HG02970 (cell line): ENCODE measurements around the gene ARHGAP26.
"Not testable (repeated sequence)": the region's sequence is repeated elsewhere in the genome, so short reads cannot be mapped to it uniquely, and the experiment has no call there.

Source experiments
- ATAC-seq: cut with Tn5 transposase; IDR thresholded peaks from one replicate; pipeline ENCODE4 v1.9.1; 2021; ENCODE audit warnings: mild to moderate bottlenecking, moderate library complexity, moderate number of reproducible peaks; ENCODE audit not compliant: unreplicated experiment, low FRiP score

ARHGAP26 gene

DNA sequence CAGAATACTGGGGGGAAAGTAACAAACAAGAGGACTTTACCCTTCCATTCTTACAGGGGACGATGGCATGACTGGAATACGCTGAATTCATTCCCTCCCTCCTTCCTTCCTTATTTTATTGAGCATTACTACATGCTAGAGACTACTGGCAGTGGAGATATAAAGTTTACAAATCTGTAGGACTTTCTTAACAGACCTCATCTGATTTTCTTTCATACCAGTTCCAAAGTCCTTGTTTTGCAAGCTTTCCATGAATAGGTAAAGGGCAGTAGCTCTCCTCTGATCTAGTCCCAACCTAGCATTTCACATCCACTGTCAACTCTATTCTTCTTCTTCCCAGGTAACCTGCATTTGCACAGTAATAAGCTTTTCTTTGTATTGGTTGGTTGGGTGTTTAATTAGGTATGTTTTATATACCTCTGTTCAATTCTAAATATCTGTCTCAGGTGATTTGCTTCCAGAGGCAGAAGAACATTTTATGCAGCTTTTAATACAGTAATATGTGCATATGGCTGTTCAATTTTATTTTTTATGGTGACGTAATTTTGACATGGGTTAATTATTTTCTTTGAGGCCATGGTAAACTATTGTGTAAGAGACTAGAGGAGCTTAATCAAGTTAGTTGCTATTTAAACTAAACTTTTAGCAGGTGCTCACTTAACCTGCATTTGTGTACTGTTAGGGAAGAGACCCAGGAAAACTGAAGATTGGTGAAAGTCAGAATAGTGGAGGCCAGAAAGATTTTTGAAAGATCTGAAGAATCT lies 150.9 kb downstream of the ARHGAP26 start:
- no peak for ATAC-seq

DNA sequence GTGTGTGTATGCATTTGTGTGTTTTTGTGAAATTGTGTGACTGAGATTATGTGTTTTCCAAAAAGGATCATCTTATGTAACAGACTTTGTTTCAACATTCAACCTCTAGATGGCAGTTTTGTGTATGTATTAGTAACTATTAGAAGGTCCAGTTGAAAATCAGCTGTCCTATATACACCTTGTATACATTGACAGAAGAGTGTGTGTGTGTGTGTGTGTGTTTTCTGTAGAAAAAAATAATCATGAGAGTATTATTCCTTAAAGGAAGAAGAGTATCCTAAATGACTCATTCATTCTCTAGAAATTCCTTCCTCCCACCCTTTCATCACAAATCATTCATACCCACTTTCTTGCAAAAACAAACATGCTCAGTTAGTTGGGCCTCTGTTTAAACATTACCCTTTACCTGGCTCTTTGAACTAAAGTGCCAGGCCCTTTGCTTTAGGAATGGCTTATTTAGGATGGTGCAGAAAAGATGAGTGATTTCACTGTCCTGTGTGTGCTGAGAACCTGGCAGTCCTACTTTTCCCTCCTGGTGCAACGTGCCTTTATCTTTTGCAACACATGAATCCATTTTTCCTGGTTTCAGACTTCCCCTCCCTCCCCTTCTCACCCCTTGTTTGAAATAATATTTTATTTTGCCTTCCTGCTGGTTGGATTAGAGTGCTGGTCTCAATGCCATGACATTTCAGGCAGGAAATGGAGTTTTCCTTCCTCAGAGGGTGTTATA lies 152.2 kb downstream of the ARHGAP26 start:
- ATAC-seq: no peak

DNA sequence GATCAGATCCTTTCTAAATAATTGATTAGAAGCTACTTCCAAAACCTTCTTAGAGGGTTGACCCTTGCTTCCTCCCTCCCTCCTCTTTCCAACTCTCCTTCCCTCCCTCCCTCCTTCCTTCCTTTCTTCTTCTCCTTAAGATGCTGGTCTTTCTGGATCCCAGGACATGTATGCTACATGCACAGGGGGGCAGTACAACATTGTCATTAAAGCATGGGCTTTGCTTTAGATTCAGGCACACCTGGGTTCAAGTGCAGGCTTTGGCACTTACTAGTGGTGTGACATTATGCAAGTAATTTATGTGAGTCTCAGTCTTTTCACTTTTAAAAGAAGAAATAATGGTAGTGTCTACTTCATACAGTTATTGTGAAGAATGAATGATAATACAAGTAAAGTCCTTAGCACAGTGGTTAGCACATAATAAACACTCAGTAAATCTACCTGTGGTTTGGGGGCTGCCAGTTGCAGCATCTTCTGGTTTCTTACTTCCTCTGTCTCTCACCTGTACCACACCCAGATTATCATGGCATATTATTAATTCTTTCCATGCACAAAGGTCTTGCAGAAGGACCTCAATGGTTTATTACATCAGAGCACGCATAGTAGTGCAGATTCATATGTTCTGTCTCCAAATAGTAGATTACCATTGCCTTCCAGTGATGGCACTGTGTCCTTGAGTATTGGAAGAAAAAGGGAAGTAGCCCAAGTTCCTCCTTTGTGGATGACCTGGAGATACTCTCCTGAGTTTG lies 154.1 kb downstream of the ARHGAP26 start:
- ATAC-seq: no peak

DNA sequence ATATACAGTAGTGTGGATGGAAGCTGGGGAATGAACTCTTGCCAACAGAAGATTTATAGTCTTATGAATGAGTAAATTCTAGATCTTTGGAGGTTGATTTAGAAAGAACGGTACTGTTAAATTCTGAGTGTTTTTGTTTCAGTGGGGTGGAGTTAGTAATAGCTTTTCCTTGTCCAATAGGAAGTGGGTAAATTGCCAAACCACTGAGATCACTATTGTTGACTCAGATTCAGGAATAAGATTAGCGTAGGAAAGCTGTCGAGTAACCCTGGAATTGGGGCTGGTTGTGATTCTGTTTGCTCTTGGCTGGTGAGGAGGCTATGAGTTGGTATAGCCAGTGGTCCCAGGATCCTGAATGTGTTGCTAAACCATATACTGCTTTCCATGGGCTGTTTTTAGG lies 155.6 kb downstream of the ARHGAP26 start:
- ATAC-seq: no peak

DNA sequence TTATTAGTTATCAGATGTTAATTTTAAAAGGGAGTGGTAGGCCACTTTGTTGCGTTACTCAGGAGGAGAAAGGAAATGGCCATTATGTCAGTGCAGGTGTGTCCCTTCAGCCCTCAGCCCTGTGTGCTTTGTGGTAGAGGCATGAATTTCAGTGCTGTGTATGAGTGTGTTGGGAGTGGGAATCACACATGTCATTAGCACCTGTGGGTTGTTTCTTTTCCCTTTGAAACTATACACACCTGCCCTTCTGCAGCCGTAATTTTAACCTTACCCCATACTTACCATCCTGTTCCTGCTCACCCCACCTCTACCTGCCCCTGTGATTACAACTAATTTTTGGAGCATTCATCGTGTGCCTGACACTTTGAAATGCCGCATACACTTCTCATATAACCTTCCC lies 156.4 kb downstream of the ARHGAP26 start:
- no peak for ATAC-seq

DNA sequence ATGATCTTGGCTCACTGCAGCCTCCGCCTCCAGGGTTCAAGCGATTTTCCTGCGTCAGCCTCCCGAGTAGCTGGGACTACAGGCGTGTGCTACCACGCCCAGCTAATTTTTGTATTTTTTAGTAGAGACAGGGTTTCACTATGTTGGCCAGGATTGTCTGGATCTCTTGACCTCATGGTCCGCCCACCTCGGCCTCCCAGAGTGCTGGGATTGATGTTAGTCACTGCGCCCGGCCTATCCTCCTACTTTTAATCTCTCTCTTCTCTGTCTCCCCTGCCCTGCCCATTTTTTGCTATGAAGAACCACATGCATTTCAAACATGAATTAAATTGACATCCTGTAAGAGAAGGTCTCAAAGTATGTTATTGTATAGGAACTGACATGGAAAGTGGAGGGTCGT lies 158.8 kb downstream of the ARHGAP26 start:
- not testable (repeated sequence) for ATAC-seq

DNA sequence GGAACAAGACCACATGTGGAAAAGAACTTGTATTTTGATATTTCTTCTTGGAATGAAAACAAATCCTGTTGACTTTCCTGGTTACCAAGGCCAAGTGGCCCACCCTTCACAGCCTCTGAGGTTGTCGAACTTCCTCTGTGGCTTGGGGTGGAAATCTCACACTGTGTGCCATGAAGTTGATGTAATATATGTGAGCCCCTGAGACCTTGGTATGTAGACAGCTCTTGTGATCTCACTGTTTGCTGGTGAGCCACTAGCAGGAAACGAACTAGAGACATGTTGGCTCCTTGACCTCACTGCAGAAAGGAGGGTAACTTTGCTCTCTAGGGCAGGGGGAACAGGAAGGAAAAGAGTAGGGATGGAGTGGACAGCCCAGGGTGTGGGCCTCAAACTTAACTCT lies 159.4 kb downstream of the ARHGAP26 start:
- no peak for ATAC-seq

DNA sequence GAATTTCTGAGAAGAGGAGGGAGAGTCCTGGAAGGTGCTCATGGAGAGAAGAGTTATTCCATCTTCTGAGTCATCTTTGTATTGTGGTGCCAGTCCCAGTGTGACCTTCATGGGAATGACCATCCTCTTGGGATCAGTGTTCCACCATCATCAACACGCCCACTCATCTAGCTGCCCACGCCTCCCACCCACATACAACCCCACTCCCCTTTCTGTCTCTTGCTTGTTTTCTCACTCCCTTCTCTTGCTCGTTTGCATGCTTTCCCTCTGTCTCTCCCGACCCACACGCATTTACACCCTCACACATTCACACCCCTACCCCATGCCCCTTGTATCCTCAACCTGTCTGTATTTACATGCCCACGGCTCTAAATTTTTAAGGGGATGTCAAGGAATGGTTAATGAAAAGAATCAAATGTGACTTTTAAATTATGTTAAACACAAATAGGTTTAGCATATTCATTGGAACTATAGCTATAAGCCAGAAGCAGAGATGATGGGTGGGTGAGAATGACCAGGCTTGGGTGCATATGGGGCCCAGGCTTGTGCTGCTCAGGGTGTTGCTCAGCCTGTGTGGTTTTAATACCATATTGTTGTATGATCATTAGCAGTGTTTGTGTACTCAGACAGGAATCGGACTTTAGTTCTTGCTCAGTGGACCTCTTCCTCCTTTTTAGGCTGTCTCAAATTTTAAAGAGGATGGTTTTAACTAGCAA lies 160.4 kb downstream of the ARHGAP26 start:
- ATAC-seq: no peak

DNA sequence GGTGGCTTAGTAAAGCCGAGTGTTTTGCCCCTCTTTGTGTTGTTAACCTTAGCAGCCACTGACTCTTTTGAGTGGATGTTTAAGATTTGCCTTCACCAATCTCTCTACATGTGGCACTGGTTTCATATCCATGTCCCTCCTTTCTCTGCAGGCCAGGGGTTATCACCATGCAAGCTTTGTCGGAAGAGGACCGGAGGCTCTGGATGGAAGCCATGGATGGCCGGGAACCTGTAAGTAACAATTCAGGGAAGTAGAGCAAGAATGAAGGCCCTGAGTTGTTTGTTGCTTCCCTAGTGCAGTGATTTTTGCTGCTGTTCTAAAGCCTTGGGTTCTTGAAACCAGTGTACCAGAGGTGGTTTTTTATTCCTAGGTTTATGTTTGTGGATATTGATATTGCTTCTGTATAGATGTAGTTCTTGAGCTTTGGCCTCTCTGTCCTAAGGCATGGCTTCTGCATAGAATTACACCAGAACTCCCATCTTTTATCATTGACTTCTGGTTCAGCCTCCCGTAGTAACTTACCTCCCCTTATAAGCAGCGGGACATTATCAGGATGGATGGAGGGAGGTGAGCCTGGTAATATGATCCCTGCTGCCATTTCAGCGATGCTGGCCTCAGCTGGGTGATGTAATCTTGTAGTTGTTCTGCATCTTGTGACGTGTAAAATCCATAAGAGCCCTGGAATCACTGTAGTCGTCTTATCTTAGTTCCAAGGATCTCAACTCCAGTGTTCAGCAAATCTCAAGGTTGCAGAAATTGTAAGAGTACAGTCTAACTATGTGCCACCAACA lies 161.9 kb downstream of the ARHGAP26 start:
- ATAC-seq: no peak

DNA sequence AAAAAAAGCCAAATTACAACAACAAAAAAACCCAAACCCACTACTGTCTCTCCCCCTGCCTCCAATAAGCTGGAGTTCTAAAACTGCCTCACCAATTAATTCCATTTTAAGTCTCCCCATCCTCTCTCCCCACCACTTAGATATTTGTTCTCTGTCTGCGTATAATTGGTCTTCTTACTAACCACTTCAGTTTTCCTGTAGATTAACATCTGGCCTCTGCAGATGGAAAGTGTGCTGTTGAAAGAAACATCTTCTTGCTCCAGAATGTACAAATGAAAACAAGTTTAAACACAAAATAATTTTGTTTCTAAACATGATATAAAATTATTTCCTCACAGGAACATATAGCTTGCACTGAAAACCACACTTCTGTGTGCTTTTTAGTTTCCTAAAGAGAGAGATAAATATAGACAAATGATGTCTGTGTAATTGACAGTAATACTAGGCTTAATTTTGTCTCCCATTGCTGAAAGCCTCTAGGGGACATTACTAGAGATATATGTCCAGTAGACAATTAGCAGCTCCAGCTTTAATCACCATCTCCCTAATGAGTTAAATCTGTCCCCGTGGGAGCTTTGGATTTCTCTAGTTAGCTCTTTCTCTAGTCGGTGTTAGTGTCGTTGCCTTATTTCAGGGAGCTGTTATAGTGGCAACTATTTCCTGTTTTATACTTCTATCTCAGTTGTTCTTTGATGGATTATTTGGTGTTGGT lies 164.0 kb downstream of the ARHGAP26 start:
- ATAC-seq: no peak

DNA sequence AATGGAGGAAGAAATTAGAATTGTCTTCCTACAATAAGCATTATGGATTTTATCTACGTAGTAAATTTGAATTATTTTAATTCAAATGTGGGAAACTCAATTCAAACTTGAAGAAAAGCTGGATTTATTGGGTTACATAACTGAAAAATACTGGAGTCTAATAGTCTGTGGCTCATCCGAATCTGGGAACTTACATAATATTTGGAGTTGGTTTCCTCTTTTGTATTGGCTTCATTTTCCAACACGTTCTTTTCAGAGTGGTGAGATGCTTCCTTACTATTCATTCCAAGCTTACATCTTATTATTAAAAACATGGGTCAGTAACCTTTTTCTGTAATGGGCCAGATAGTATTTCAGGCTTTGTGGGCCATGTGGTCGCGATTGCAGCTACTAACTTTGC lies 164.8 kb downstream of the ARHGAP26 start:
- no peak for ATAC-seq

DNA sequence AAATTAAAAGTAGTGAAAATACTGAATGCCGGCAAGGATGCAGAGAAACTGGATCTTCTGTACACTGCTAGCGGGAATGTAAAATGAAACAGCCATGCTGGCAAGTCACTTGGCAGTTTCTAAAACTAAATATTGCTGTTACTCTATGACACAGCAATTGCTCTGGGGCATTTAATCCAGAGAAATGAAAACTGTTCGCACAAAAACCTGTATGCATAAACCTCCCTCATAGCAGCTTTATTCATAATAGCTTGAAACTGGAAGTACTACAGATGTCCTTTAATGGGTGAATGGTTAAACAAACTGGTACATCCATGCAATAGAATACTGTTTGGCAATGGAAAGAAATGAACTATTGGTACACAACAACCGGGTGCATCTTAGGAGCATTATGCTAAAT lies 167.2 kb downstream of the ARHGAP26 start:
- ATAC-seq: no peak

DNA sequence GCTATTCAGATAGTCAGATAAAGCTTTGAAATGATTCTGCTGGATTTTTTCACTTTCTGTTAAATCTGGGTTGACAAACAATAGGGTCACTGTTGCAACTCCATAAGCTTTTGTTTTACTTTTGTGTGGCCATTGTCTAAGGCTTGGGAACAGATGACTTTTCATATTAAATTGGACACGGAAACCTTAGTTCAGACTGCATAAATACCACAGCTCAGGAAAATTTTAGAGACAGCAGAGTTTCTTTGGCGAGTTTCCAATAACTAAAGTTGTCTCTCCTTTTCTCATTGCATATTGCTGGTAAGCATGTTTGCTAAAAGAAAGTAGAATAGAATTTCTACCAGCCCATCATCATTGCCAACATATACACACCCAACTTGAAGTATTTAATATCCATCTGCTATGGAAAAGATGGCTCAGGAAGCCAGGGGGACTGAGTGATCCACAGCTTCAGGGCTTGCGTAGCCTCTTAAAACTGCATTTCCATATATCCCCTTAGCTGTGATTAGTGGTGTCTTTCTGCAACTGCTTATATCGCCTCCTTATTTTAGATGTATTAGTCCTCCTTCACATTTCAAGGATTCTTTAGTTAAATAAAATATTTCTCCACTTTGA lies 168.2 kb downstream of the ARHGAP26 start:
- ATAC-seq: no peak

DNA sequence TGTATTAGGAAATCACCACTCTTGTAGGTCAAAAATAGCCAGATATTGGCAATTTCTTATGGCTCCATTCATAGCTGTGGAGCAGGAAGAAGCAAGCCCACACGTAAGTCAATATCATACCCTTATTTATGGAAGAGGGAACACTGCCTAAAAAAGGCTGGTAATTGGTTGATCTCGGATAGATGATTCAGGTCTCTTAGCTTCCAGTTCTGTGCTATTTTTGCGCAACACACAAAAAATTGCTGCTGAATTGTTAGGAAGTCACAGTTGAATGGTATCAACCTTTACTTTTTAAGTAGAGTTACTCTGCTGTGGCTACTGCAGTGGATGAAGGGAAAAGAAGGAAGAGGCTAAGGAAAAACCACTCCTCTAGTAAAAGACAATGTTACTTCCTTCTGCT lies 168.8 kb downstream of the ARHGAP26 start:
- ATAC-seq: no peak

DNA sequence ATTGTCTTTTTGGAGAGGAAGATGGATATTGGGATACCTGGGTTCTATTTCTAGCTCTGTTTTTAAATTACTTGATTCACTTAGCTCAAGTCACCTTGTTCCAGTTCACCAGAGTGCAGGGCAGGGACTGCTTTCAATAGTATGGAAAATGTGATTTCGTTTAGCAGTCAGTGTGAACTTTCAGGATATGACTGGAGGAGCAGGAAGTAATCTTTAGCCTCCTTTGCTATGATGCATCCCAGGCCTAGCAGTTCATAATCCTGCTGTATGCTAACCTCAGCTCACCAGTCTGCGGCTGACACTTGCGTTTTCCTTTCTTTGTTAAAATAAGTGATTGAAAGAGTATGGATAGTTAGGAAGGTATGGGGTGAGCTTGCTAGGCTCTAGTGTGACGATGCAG lies 169.7 kb downstream of the ARHGAP26 start:
- ATAC-seq: no peak

DNA sequence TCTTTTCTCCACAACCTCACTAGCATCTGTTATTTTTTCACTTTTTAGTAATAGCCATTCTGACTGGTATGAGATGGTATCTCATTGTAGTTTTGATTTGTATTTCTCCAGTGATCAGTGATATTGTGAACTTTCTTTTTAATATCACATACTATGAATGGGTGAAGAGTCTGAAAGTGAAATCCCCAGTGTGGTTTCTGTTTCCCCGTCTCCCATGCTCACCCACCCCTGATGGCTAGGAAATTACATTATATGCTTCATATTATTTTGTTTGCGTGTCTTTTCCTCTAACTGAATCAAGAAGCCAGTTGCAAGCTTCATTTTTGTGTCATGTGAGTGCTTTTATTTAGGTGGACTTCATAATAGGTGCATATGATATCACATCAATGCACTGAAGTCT lies 171.1 kb downstream of the ARHGAP26 start:
- no peak for ATAC-seq

DNA sequence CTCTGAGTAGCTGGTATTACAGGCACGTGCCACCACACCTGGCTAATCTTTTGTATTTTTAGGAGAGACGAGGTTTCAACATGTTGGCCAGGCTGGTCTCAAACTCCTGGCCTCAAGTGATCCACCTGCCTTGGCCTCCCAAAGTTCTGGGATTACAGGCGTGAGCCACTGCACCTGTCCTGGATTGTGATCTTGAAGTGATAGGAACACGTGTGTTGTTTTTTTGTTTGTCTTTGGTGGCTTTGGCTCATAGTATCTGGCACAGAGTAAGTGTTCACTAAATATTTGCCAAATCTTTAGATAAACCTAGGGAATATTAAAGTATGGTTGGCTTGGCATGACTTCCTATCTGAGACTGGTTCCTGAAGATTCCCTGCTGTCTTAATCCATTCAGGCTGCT lies 172.7 kb downstream of the ARHGAP26 start:
- ATAC-seq: no peak

DNA sequence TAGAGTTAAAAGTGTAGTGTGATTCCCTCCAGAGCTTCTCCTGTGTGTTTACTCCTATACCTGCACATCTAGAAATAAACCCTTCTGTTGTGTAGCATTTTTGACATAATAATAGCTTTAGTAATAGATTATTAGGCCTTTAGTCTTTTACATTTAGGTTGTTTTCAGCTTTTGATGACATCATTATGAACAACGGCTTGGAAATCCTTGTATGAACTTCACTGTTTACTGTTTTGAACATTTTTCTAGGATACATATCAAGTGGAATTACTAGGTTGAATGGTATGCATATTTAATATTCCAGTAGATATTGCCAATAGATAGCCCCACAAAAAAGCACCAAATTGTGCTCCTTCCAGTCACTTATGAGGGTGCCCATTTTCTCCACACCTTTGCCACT lies 174.0 kb downstream of the ARHGAP26 start:
- ATAC-seq: no peak

DNA sequence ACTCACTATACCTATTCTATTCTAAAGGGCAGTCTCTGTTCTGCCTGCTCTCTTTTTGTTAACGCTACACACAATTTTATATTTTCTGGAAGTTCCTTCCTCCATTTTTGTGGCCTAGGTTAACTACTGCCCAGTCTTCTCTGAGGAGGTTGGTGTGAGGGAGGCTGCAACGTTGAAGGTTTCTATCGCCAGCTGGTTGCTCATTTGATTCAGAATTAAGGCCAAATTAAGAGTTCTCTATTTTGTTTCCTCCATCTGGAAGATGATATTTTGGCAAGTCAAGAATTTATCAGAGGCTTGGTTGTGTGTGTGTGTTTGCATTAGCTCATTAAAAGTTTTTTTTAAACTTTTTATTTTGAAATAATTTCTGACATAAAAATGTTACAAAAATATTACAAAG lies 175.1 kb downstream of the ARHGAP26 start:
- ATAC-seq: no peak
